ENCODE results near the gene IL6R. TPM values are rescaled to one million over a fixed set of nuclear protein-coding genes. Genes with fewer than 3 reads are reported as not detected.
A peak's percentile ranks its signal among the peaks of the same experiment; 100 is the strongest.

IL6R gene
- total RNA-seq, 4 donors from 2014 or later, result 16.1 to 22.9 (median 20.8) TPM

GRCh38 chr1:154429841-154430611, 24.9 kb downstream of the IL6R start:
- no peak for TF ChIP-seq EP300 (IDR thresholded peaks at IDR 0.05)
- TF ChIP-seq CTCF (IDR thresholded peaks at IDR 0.05), result no peak
- TF ChIP-seq POLR2AphosphoS5 (IDR thresholded peaks at IDR 0.05), result no peak
- no peak for TF ChIP-seq POLR2A (IDR thresholded peaks at IDR 0.05)
- DNase-seq (ENCODE audit: low spot score in 2 of 2), result no peak
- WGBS, result 71% methylated on average over 16 of the region's 17 CpGs
- Histone ChIP-seq H3K36me3 (no peaks in the 10 kb centered on the region), H3K4me3 (no peak overlapping the region), H3K27me3 (no peaks in the 10 kb centered on the region), H3K27ac (no peak overlapping the region), H3K9me3 (no peaks in the 10 kb centered on the region), H3K4me1 (peaks cover 82% of the 10 kb centered on the region)

DNA sequence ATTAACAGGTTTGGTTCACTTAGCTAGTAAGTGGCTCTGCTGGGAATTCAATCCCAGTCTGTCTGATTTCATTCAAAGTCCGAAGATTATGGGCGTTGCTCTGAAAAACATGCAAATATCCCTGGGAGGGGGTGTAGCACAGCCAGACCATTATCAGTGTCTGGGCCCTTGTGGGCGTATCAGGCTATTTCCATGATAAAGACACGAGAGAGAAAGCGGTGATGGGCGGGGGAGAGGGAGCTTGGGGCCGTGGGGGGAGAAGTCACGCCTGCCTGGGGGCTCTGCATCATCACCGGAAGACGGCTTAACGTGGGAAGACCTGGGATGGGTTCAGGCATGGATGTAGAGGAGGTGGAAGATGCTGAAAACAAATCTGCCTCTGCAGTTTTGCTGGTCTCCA, 25.8 kb downstream of the IL6R start:
- Histone ChIP-seq H3K27ac (no peak overlapping the region), H3K4me1 (peaks cover 89% of the 10 kb centered on the region), H3K36me3 (peaks cover 2% of the 10 kb centered on the region), H3K4me3 (no peak overlapping the region), H3K27me3 (no peaks in the 10 kb centered on the region), H3K9me3 (no peaks in the 10 kb centered on the region)
- DNase-seq (ENCODE audit: low spot score in 2 of 2), result no peak
- TF ChIP-seq EP300 (IDR thresholded peaks at IDR 0.05), result no peak
- no peak for TF ChIP-seq POLR2A (IDR thresholded peaks at IDR 0.05)
- TF ChIP-seq CTCF (IDR thresholded peaks at IDR 0.05), result no peak
- no peak for TF ChIP-seq POLR2AphosphoS5 (IDR thresholded peaks at IDR 0.05)
- WGBS, result 46% methylated on average over 11 of the region's 11 CpGs

- Histone ChIP-seq H3K4me3 (no peak overlapping the region), H3K9me3 (no peaks in the 10 kb centered on the region), H3K27ac (peak overlapping the region; percentile 84), H3K4me1 (peaks cover 95% of the 10 kb centered on the region), H3K36me3 (peaks cover 3% of the 10 kb centered on the region), H3K27me3 (no peaks in the 10 kb centered on the region)
- 68% methylated on average over 10 of the region's 10 CpGs for WGBS
- DNase-seq (ENCODE audit: low spot score in 2 of 2), result peak in 1 of 2 donors; percentile 83
- TF ChIP-seq EP300 (IDR thresholded peaks at IDR 0.05) (peak; percentile 27), POLR2A (IDR thresholded peaks at IDR 0.05) (no peak), POLR2AphosphoS5 (IDR thresholded peaks at IDR 0.05) (peak in 2 of 3 donors; percentile 74 to 94), CTCF (IDR thresholded peaks at IDR 0.05) (no peak)
Measured at GRCh38 chr1:154431586-154432373, 26.6 kb downstream of the IL6R start.

GRCh38 chr1:154433161-154433764, 28.1 kb downstream of the IL6R start:
- H3K4me3 ChIP-seq, result no peak overlapping the region
- DNase-seq (ENCODE audit: low spot score in 2 of 2), result peak in 1 of 2 donors; percentile 78
- 46% methylated on average over 9 of the region's 9 CpGs for WGBS
- H3K4me1 ChIP-seq, result peaks cover 80% of the 10 kb centered on the region
- TF ChIP-seq POLR2AphosphoS5 (IDR thresholded peaks at IDR 0.05) (peak in 1 of 3 donors; percentile 18), CTCF (IDR thresholded peaks at IDR 0.05) (no peak), EP300 (IDR thresholded peaks at IDR 0.05) (no peak)
- H3K36me3 ChIP-seq, result peaks cover 3% of the 10 kb centered on the region
- no peaks in the 10 kb centered on the region for H3K9me3 ChIP-seq
- H3K27ac ChIP-seq, result peak overlapping the region; percentile 84
- no peaks in the 10 kb centered on the region for H3K27me3 ChIP-seq

Data from suprapubic skin (tissue), 4 donors.